Gastrocnemius medialis (tissue), 4 donors: ENCODE results near the gene ELF2.

Experiments
- POLR2A ChIP-seq, 2 donors: fragments of 450-650 bp; IDR thresholded peaks; one replicate each; pipeline ENCODE4 v1.6.1; 2017; ENCODE audit warnings: antibody characterized with exemption in 2 of 2, mild to moderate bottlenecking in 2 of 2, moderate library complexity in 2 of 2
- TF ChIP-seq, protein P1 (sequence below), 5 experiments: fragments of 450-650 bp in 3 of 5; fragments of 200-600 bp in 2 of 5; sonication (generic) in 2 of 5; IDR thresholded peaks in 4 of 5; conservative IDR thresholded peaks in 1 of 5; 1 replicate in 4 of 5; 2 replicates in 1 of 5; pipeline ENCODE4 v1.5.1; 2016 to 2019; ENCODE audit warnings: antibody characterized with exemption in 5 of 5, mild to moderate bottlenecking in 3 of 5, moderate library complexity in 3 of 5

DNA sequence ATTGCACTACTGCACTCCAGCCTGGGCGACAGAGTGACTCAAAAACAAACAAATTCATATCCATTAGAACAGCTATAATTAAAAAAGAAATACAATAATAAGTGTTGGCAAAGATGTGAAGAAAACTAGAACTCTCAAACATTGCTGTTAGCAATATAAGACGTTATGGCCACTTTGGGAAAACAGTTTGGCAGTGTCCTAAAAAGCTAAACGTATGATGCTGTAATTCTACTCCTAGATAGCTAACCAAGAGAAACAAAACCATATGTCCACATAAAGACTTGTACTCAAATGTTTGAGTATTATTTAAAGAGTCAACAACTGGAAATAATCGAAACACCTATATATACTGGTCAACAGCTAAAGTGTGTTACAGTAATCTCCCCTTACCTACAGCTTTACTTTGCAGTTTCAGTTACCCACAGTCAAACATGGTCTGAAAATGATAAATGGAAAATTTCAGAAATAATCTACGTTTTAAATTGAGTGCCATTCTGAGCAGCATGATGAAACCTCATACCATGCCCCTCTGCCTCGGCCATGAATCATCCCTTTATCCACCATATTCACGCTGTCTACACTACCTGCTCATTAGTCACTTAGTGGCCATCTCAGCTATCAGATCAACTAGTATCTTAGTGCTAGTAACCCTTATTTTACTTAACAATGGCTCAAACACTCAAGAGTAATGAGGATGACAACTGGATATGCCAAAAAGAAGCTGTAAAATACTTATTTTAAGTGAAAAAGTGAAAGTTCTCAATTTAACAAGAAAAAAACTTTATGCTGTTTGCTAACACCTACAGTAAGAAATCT, 4.9 kb downstream of the ELF2 start:
- TF ChIP-seq, protein P1, sequence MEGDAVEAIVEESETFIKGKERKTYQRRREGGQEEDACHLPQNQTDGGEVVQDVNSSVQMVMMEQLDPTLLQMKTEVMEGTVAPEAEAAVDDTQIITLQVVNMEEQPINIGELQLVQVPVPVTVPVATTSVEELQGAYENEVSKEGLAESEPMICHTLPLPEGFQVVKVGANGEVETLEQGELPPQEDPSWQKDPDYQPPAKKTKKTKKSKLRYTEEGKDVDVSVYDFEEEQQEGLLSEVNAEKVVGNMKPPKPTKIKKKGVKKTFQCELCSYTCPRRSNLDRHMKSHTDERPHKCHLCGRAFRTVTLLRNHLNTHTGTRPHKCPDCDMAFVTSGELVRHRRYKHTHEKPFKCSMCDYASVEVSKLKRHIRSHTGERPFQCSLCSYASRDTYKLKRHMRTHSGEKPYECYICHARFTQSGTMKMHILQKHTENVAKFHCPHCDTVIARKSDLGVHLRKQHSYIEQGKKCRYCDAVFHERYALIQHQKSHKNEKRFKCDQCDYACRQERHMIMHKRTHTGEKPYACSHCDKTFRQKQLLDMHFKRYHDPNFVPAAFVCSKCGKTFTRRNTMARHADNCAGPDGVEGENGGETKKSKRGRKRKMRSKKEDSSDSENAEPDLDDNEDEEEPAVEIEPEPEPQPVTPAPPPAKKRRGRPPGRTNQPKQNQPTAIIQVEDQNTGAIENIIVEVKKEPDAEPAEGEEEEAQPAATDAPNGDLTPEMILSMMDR (IDR thresholded peaks at IDR 0.05 in 4 of 5, conservative IDR thresholded peaks at IDR 0.05 in 1 of 5): no peak
- TF ChIP-seq POLR2A (IDR thresholded peaks at IDR 0.05): peak in 1 of 2 donors; percentile 22
